Measurements from ENCODE around the gene LTK. TPM values are rescaled to one million over a fixed set of nuclear protein-coding genes. Genes with fewer than 3 reads are reported as not detected.

LTK gene
- total and polyA plus RNA-seq, 2 experiments from 2014 or later: 0.14 TPM; not detected in 1

- H3K4me3 Mint-ChIP-seq: peak overlapping the region; percentile 58
- DNase-seq (ENCODE audit: low spot score): peak; percentile 65
- TF ChIP-seq EZH2 (IDR thresholded peaks at IDR 0.05; ENCODE audit: low read depth, unreplicated experiment) (no peak), POLR2AphosphoS5 (IDR thresholded peaks at IDR 0.05; ENCODE audit: low read depth) (no peak), EZH2phosphoT487 (IDR thresholded peaks at IDR 0.05; ENCODE audit: unreplicated experiment) (peak; percentile 59), NANOG (IDR thresholded peaks at IDR 0.05; ENCODE audit: borderline replicate concordance) (no peak), ETS1 (IDR thresholded peaks at IDR 0.05) (no peak), CTCF (conservative IDR thresholded peaks at IDR 0.05; ENCODE audit: low read depth in 2 of 2) (no peak), CREB1 (CRISPR knock-in tag; IDR thresholded peaks at IDR 0.05; ENCODE audit: low read depth) (no peak)
- H3K4me1 Mint-ChIP-seq: peaks cover 13% of the 10 kb centered on the region; the same call in 2 of the 3 replicates
- ATAC-seq: peak; percentile 48
- H3K79me2 ChIP-seq (replicated peaks; ENCODE audit: insufficient read depth): no peaks in the 10 kb centered on the region
- peaks cover 95% of the 10 kb centered on the region for H3K27me3 Mint-ChIP-seq (ENCODE audit: insufficient read depth, low read depth, poor library complexity)
- no peaks in the 10 kb centered on the region; the same call in 2 of the 3 replicates for H3K9me3 Mint-ChIP-seq
- H3K4me1 ChIP-seq (ENCODE audit: insufficient read depth): peaks cover 13% of the 10 kb centered on the region
- peaks cover 12% of the 10 kb centered on the region; the same call in 1 of the 2 replicates for H4K20me1 ChIP-seq (replicated peaks; ENCODE audit: insufficient read depth)
- H3K36me3 ChIP-seq (ENCODE audit: insufficient read depth): no peaks in the 10 kb centered on the region
- H3K9me2 ChIP-seq (ENCODE audit: insufficient read depth): no peaks in the 10 kb centered on the region
- no peaks in the 10 kb centered on the region for H3K36me3 Mint-ChIP-seq (ENCODE audit: low read depth)
- H3K27ac ChIP-seq (ENCODE audit: low read depth): no peak overlapping the region
- peak overlapping the region; percentile 63 for H3K4me3 ChIP-seq
- H2AFZ ChIP-seq: peak overlapping the region; percentile 89
- H3K27ac Mint-ChIP-seq: no peak overlapping the region
- H3K27me3 ChIP-seq (ENCODE audit: insufficient read depth): peaks cover 99% of the 10 kb centered on the region
- peak overlapping the region; percentile 90 for H3K4me2 ChIP-seq
- H3F3A ChIP-seq (replicated peaks; ENCODE audit: low read depth): peaks cover 11% of the 10 kb centered on the region; the same call in 1 of the 2 replicates
Observed at GRCh38 chr15:41501931-41502794, 11.5 kb downstream of the LTK start.

- peaks cover 100% of the 10 kb centered on the region for H3K27me3 Mint-ChIP-seq (ENCODE audit: insufficient read depth, low read depth, poor library complexity)
- H2AFZ ChIP-seq: peak overlapping the region; percentile 89
- no peaks in the 10 kb centered on the region for H3K79me2 ChIP-seq (replicated peaks; ENCODE audit: insufficient read depth)
- ATAC-seq: peak; percentile 42
- H3K9me2 ChIP-seq (ENCODE audit: insufficient read depth): no peaks in the 10 kb centered on the region
- peaks cover 14% of the 10 kb centered on the region; the same call in 1 of the 2 replicates for H3F3A ChIP-seq (replicated peaks; ENCODE audit: low read depth)
- H3K36me3 Mint-ChIP-seq (ENCODE audit: low read depth): no peaks in the 10 kb centered on the region
- peaks cover 100% of the 10 kb centered on the region for H3K27me3 ChIP-seq (ENCODE audit: insufficient read depth)
- peaks cover 12% of the 10 kb centered on the region for H4K20me1 ChIP-seq (replicated peaks; ENCODE audit: insufficient read depth)
- H3K4me2 ChIP-seq: peak overlapping the region; percentile 90
- H3K9me3 Mint-ChIP-seq: no peaks in the 10 kb centered on the region; the same call in 2 of the 3 replicates
- peak overlapping the region; percentile 63 for H3K4me3 ChIP-seq
- no peak overlapping the region for H3K27ac Mint-ChIP-seq
- H3K36me3 ChIP-seq (ENCODE audit: insufficient read depth): no peaks in the 10 kb centered on the region
- peaks cover 16% of the 10 kb centered on the region for H3K4me1 ChIP-seq (ENCODE audit: insufficient read depth)
- no peak overlapping the region for H3K27ac ChIP-seq (ENCODE audit: low read depth)
- TF ChIP-seq NANOG (IDR thresholded peaks at IDR 0.05; ENCODE audit: borderline replicate concordance) (no peak), EZH2phosphoT487 (IDR thresholded peaks at IDR 0.05; ENCODE audit: unreplicated experiment) (peak; percentile 96), POLR2AphosphoS5 (IDR thresholded peaks at IDR 0.05; ENCODE audit: low read depth) (no peak), EZH2 (IDR thresholded peaks at IDR 0.05; ENCODE audit: low read depth, unreplicated experiment) (peak; percentile 88)
- H3K4me3 Mint-ChIP-seq: peak overlapping the region; percentile 69
- H3K4me1 Mint-ChIP-seq: peaks cover 15% of the 10 kb centered on the region
- peak; percentile 64 for DNase-seq (ENCODE audit: low spot score)
Observed at GRCh38 chr15:41501191-41501917, 12.3 kb downstream of the LTK start.
